ENCODE data around the gene ROBO1. TPM values are rescaled to one million over a fixed set of nuclear protein-coding genes. Genes with fewer than 3 reads are reported as not detected.

ROBO1 gene
- total RNA-seq, 1 donor from 2014 or later = 71.7 TPM

DNA sequence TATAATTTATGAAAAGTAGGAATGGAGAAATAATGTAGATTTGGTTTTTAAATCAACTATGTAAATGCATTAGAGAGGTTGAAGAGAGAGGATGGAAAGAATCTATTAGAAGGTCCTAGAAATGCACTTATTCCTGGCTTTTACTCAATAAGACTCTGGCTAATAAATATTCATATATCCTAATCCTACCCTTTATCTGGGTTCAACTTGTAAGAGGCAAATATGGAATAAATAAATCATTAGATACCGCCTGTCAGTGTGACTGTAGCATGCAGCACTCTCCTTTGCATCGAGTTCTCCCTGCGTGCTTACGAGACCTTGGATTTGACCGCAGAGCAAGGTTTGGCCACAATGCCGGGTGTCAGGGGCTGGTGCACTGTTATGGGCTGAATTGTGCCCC lies 1156.5 kb downstream of the ROBO1 start:
- DNase-seq (ENCODE audit: low read depth) = no peak
- H3K27me3 Mint-ChIP-seq (ENCODE audit: low read depth, unreplicated experiment) = no peaks in the 10 kb centered on the region
- FAIRE-seq = no peak

DNA sequence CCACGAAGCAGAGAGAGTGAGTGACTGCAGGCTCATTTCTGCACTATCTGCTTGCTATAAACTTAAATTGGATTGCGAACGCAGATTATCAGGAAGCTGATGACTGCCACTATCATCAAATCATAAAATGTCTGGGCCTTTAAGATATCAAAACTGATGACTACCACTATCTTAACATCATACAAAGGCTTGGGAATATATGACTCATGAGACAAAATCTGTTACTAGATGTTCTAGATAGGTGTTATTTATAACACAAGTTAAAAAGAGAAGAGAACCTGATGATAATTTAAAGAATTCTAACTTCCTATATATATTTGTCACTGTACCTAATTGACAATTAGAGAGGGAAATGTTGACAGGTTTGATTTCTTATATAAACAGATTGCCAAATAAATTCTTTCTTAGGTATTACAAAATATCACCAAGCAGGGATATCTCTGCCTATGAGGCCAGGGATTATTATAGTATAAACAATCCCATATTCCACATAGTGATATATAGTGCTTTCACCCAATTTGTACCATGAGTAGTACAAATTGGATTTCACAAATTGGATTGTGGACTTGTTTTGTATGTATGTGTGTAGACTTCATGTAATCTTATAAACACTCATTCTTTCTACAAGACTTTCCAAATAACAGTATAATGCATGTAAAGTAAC lies 1157.2 kb downstream of the ROBO1 start:
- Histone ChIP-seq H3K4me2 (ENCODE audit: low read length) (no peak overlapping the region), H3K4me3 (ENCODE audit: insufficient read depth, low read depth, low read length) (no peak overlapping the region), H3K36me3 (ENCODE audit: insufficient read depth, low read length) (no peaks in the 10 kb centered on the region), H3K27ac (ENCODE audit: low read depth, low read length) (no peak overlapping the region), H4K20me1 (ENCODE audit: insufficient read depth, low read length) (no peaks in the 10 kb centered on the region), H2AFZ (ENCODE audit: low read depth, low read length) (no peak overlapping the region), H3K9ac (ENCODE audit: low read length) (no peak overlapping the region), H3K9me3 (ENCODE audit: insufficient read depth, low read depth, low read length) (no peaks in the 10 kb centered on the region), H3K27me3 (ENCODE audit: insufficient read depth, low read length) (no peaks in the 10 kb centered on the region), H3K4me1 (ENCODE audit: insufficient read depth, low read length) (no peaks in the 10 kb centered on the region), H3K79me2 (ENCODE audit: insufficient read depth, low read length) (no peaks in the 10 kb centered on the region)
- no peaks in the 10 kb centered on the region for H3K9me3 Mint-ChIP-seq (ENCODE audit: unreplicated experiment)
- DNase-seq (ENCODE audit: low read depth) = peak; percentile 6
- no peak overlapping the region for H3K27ac Mint-ChIP-seq (ENCODE audit: unreplicated experiment)
- H3K4me3 Mint-ChIP-seq (ENCODE audit: unreplicated experiment) = no peak overlapping the region
- H3K4me1 Mint-ChIP-seq (ENCODE audit: low read depth, unreplicated experiment) = no peaks in the 10 kb centered on the region
- H3K36me3 Mint-ChIP-seq (ENCODE audit: low read depth, unreplicated experiment) = peaks cover 3% of the 10 kb centered on the region
- no peak for FAIRE-seq
- no peak for TF ChIP-seq EZH2 (IDR thresholded peaks at IDR 0.05; ENCODE audit: insufficient read depth, low read length)
- TF ChIP-seq, protein P1, sequence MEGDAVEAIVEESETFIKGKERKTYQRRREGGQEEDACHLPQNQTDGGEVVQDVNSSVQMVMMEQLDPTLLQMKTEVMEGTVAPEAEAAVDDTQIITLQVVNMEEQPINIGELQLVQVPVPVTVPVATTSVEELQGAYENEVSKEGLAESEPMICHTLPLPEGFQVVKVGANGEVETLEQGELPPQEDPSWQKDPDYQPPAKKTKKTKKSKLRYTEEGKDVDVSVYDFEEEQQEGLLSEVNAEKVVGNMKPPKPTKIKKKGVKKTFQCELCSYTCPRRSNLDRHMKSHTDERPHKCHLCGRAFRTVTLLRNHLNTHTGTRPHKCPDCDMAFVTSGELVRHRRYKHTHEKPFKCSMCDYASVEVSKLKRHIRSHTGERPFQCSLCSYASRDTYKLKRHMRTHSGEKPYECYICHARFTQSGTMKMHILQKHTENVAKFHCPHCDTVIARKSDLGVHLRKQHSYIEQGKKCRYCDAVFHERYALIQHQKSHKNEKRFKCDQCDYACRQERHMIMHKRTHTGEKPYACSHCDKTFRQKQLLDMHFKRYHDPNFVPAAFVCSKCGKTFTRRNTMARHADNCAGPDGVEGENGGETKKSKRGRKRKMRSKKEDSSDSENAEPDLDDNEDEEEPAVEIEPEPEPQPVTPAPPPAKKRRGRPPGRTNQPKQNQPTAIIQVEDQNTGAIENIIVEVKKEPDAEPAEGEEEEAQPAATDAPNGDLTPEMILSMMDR (IDR thresholded peaks at IDR 0.05; ENCODE audit: insufficient read depth, low read depth, low read length) = no peak
- H3K27me3 Mint-ChIP-seq (ENCODE audit: low read depth, unreplicated experiment) = no peaks in the 10 kb centered on the region

More for the DNA sequence above, 1156.5 kb downstream of the ROBO1 start:
- H3K79me2 ChIP-seq (ENCODE audit: insufficient read depth, low read length) = no peaks in the 10 kb centered on the region
- Mint-ChIP-seq H3K4me1 (ENCODE audit: low read depth, unreplicated experiment) (no peaks in the 10 kb centered on the region), H3K27ac (ENCODE audit: unreplicated experiment) (no peak overlapping the region), H3K4me3 (ENCODE audit: unreplicated experiment) (no peak overlapping the region), H3K9me3 (ENCODE audit: unreplicated experiment) (no peaks in the 10 kb centered on the region), H3K36me3 (ENCODE audit: low read depth, unreplicated experiment) (peaks cover 3% of the 10 kb centered on the region)
- H3K4me2 ChIP-seq (ENCODE audit: low read length) = no peak overlapping the region
- H3K9me3 ChIP-seq (ENCODE audit: insufficient read depth, low read depth, low read length) = no peaks in the 10 kb centered on the region
- no peak overlapping the region for H3K4me3 ChIP-seq (ENCODE audit: insufficient read depth, low read depth, low read length)
- no peak overlapping the region for H2AFZ ChIP-seq (ENCODE audit: low read depth, low read length)
- no peaks in the 10 kb centered on the region for H4K20me1 ChIP-seq (ENCODE audit: insufficient read depth, low read length)
- H3K9ac ChIP-seq (ENCODE audit: low read length) = no peak overlapping the region
- no peaks in the 10 kb centered on the region for H3K4me1 ChIP-seq (ENCODE audit: insufficient read depth, low read length)
- no peak for TF ChIP-seq EZH2 (IDR thresholded peaks at IDR 0.05; ENCODE audit: insufficient read depth, low read length)
- H3K27me3 ChIP-seq (ENCODE audit: insufficient read depth, low read length) = no peaks in the 10 kb centered on the region
- no peak overlapping the region for H3K27ac ChIP-seq (ENCODE audit: low read depth, low read length)
- no peaks in the 10 kb centered on the region for H3K36me3 ChIP-seq (ENCODE audit: insufficient read depth, low read length)

DNA sequence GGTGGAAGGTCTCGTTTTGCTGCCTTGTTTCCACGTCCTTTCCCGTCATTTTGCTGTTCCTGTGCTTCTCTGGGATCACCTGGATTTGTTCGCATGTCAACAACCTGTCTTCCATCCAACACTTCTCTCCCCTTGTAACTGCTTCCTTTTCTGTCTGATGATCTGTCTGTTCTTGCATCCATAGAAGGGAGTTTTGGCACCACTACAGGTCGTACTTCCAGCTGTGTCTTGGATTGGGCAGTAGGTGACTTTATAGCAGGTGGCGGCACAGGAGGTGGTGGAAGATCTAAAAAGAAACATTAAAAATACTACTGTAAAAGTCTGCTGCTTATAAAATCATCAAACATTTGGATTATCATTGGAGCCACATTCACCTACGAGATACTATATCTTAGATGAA lies 1161.0 kb downstream of the ROBO1 start:
- no peak for TF ChIP-seq EZH2 (IDR thresholded peaks at IDR 0.05; ENCODE audit: insufficient read depth, low read length)
- TF ChIP-seq, protein P1 (IDR thresholded peaks at IDR 0.05; ENCODE audit: insufficient read depth, low read depth, low read length) = no peak
- no peaks in the 10 kb centered on the region for H3K9me3 Mint-ChIP-seq (ENCODE audit: unreplicated experiment)
- no peaks in the 10 kb centered on the region for H3K4me1 Mint-ChIP-seq (ENCODE audit: low read depth, unreplicated experiment)
- H3K27me3 ChIP-seq (ENCODE audit: insufficient read depth, low read length) = no peaks in the 10 kb centered on the region
- no peaks in the 10 kb centered on the region for H3K79me2 ChIP-seq (ENCODE audit: insufficient read depth, low read length)
- H3K4me3 Mint-ChIP-seq (ENCODE audit: unreplicated experiment) = no peak overlapping the region
- no peaks in the 10 kb centered on the region for H3K36me3 ChIP-seq (ENCODE audit: insufficient read depth, low read length)
- no peak overlapping the region for H2AFZ ChIP-seq (ENCODE audit: low read depth, low read length)
- peaks cover 3% of the 10 kb centered on the region for H3K36me3 Mint-ChIP-seq (ENCODE audit: low read depth, unreplicated experiment)
- DNase-seq (ENCODE audit: low read depth) = no peak
- H3K9me3 ChIP-seq (ENCODE audit: insufficient read depth, low read depth, low read length) = no peaks in the 10 kb centered on the region
- no peaks in the 10 kb centered on the region for H4K20me1 ChIP-seq (ENCODE audit: insufficient read depth, low read length)
- no peak overlapping the region for H3K4me2 ChIP-seq (ENCODE audit: low read length)
- no peak overlapping the region for H3K27ac Mint-ChIP-seq (ENCODE audit: unreplicated experiment)
- no peak for FAIRE-seq
- no peak overlapping the region for H3K4me3 ChIP-seq (ENCODE audit: insufficient read depth, low read depth, low read length)
- H3K27me3 Mint-ChIP-seq (ENCODE audit: low read depth, unreplicated experiment) = no peaks in the 10 kb centered on the region
- H3K4me1 ChIP-seq (ENCODE audit: insufficient read depth, low read length) = no peaks in the 10 kb centered on the region
- H3K9ac ChIP-seq (ENCODE audit: low read length) = no peak overlapping the region
- no peak overlapping the region for H3K27ac ChIP-seq (ENCODE audit: low read depth, low read length)
